DMS153 treated with DMSO at 0.1 percent for 48 hours (cell line): ENCODE measurements around the gene SULT1A1.
"Not testable (repeated sequence)": the region's sequence is repeated elsewhere in the genome, so short reads cannot be mapped to it uniquely, and the experiment has no call there.

ENCODE experiments used
- DNase-seq: peaks from one replicate; lab custom pipeline; 2025; ENCODE audit not compliant: unreplicated experiment; lab: John Stamatoyannopoulos, UW

SULT1A1 gene

DNA sequence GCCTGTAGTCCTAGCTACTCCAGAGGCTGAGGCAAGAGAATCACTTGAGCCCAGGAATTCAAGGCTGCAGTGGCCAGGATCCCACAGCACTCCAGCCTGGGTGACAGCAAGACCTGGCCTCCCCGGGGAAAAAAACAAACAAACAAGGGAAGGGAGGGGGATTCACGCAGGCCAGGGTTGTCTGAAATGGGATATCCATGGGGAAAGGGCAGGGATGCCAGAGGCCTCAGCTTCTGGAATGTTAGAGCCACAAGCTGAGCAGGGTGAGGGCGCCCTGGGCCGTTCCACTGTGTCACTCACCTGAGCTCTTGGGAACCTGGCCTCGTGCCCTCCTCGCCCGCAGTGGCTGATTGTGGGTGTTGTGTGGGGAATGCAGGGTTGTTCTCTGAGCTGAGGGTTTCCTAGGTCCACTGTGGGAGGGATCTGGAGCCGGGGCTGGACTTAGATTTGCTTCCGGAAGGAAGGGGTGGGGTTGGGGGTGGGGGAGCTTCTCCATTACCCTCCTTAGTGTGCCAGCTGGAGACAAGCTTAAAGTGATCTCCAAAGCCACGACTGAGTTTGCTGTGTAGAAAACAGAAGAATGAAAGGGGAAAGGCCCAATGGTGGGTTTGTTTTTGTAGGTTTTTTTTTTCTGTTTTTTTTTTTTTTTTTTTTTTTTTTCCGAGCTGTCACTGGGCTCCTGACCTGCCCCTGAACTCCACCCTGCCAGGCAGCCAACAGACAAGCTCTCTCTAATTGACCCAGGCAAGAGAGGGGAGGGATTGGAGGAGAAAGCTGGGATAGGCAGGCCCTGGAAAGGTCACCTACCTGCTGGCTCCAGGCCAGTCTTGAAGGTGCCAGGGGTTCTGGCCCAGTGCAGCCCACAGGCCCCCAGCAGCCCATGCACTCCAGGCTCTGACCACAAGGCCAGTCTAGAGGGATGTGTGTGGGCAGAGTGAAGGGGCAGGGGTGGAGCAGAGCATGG is at the start of gene SULT1A1:
Gene SULT1A1, minus strand, starts transcription at position 414 of the 964 bp plus-strand sequence. CDS start 1,189 bp downstream, outside the sequence.
- no peak for DNase-seq

DNA sequence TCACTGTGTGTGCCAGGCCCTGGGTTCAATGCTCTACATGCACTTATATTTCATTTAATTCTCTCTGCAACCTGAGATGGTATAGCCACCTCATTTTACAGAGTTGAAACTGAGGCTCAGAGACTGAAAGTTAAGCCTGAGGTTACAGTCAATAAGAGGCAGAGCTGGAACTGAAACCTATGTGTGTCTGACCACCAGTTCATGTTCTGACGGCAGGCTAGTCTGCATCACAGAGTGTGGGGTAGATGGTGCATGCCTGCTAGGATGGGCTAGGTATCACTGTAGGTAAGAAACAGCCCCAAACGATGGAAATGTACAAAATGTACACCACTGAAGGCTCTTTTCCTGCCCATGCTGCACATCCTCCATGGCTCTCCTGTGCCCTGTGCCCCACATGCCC is 30.1 kb upstream of the SULT1A1 start:
- not testable (repeated sequence) for DNase-seq

DNA sequence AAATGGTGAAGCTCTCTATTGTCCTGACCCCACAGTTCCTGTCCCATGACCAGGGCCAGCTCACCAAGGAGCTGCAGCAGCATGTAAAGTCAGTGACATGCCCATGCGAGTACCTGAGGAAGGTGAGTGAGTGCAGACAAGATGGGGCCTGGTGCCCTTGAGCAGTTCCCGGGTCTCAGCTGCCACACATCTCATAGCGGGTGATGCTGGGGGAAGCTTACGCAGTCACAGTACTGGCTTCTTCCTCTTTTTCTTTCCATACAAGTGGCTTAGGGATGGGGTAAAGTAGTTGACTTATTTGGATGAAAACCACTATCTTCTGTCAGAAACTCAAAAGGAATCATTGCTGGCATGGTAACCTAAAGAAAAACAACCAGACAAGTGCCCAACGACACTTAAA is 28.5 kb upstream of the SULT1A1 start:
- DNase-seq: not testable (repeated sequence)

GRCh38 chr16:28637765-28638164 is 27.9 kb upstream of the SULT1A1 start, which contains the start of gene NPIPB8:
Gene NPIPB8, plus strand, starts transcription at chr16:28638065. Its CDS starts 296 bp downstream, at chr16:28638361.
- DNase-seq: not testable (repeated sequence)

DNA sequence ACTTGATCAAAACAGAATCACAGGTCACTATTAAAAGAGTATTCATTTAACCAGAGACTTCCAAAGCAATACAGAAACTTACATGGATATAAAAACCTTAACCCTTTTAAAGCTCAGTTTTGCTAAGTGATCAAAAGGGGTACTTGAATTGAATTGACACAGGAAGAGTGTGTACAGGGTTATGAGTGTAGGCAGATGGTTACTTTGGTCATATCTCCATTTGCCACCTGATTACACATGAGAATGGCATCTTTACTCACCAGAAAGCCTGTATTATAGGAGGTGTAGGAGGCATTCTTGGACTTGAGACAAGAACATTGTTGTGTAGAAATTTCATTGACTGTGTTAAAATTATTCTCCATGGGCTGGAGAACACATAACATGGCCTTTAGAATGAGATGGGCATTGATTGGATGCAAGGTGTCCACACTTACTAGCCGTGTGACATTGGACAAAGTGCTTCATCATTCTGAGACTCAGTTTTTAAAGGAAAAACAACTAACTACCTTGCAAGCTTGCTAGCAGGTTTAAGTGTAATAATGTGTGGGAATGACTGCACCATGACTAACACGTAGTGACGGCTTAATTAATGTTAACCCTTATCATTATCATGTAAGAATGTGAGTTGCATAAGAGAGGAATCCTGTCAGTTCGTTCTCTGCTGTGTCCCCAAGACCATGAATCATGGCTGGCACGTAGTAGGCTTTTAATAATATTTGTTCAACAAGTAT is 26.4 kb upstream of the SULT1A1 start:
- not testable (repeated sequence) for DNase-seq

GRCh38 chr16:28630905-28631304 is 21.1 kb upstream of the SULT1A1 start:
- not testable (repeated sequence) for DNase-seq

- peak; percentile 46 for DNase-seq
These were observed 13.4 kb upstream of the SULT1A1 start for GRCh38 chr16:28623172-28623711.

- not testable (repeated sequence) for DNase-seq
These were observed 12.8 kb upstream of the SULT1A1 start for GRCh38 chr16:28622532-28623171.

GRCh38 chr16:28621481-28622155 is 11.8 kb upstream of the SULT1A1 start:
- no peak for DNase-seq

- DNase-seq: not testable (repeated sequence)
These were observed 10.5 kb upstream of the SULT1A1 start for GRCh38 chr16:28620316-28620715.

DNA sequence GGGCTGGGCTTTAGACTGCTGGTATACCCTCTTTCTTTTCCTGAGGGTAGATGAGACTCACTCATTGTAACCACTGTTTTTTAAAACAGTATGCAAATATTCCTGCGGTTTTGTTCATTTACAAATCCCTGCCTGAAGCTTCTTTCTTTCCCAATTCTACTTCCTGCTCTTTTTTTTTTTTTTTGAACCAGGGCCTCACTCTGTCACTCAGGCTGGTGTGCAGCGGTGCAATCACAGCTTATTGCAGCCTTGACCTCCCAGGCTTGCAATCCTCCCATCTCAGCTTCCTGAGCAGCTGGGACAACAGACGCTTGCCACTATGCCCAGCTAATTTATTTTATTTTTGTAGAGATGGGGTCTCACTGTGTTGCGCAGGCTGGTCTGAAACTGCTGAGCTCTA is 8.0 kb upstream of the SULT1A1 start:
- DNase-seq: no peak

- DNase-seq: no peak
These were observed 6.8 kb upstream of the SULT1A1 start for GRCh38 chr16:28616636-28617035.

DNA sequence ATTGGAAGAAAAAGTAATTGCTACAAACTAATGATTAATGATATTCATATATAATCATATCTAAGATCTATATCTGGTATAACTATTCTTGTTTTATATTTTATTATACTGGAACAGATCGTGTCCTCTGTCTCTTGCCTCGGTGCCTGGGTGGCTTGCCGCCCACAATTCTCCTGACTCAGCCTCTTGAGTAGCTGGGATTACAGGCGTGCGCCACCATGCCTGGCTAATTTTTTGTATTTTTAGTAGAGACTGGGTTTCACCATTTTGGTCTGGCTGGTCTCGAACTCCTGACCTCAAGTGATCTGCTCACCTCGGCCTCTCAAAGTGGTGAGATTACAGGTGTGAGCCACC is 6.4 kb upstream of the SULT1A1 start:
- DNase-seq: not testable (repeated sequence)

GRCh38 chr16:28615486-28616223 is 5.8 kb upstream of the SULT1A1 start:
- not testable (repeated sequence) for DNase-seq

- not testable (repeated sequence) for DNase-seq
These were observed 4.7 kb upstream of the SULT1A1 start for GRCh38 chr16:28614561-28614960.

- DNase-seq: not testable (repeated sequence)
These were observed 4.1 kb upstream of the SULT1A1 start for GRCh38 chr16:28613912-28614311.

GRCh38 chr16:28612359-28613280 is 2.8 kb upstream of the SULT1A1 start:
- DNase-seq: not testable (repeated sequence)

DNA sequence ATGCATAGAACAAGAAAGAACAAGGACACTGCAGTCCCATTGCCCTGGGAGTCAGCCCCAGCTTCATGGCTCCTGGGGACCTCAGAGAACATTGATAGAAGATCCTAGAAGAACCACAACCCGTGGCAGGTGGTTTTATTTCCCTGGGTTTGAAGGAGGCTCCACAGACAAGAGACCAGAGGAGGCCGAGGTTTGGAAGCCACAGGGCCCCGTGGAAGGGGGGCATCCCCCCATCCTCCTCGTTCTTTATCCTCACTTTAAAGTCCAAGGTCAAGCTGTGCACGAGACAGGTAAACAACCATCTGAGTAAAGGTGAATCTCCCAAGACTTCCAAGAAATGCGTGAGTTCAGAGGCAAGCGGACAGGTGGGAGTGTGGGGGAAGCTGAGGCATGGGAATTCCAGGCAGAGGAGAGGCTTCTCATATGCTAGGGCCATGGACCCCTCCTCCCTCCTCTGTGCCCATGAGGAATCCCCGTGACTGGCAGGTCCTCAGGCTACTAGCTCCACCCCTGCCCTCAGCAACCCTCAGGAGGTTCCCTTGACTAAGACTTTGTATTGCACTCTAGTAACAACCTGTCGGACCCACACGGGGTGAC is 849 bp upstream of the SULT1A1 start:
- no peak for DNase-seq
